Common myeloid progenitor, CD34-positive (primary cell): Measurements from ENCODE around the gene PRRT2.
"Not testable (repeated sequence)": the region's sequence is repeated elsewhere in the genome, so short reads cannot be mapped to it uniquely, and the experiment has no call there.

ENCODE experiments used
- CTCF ChIA-PET: fragments of 350-600 bp; sonication (Branson Sonifier 250); formaldehyde crosslinking; loops from one replicate; lab custom pipeline; 2021; ENCODE audit warnings: antibody characterized with exemption; lab: Charles Lee
- POLR2A ChIA-PET: fragments of 350-600 bp; sonication (Branson Sonifier 250); formaldehyde crosslinking; loops from one replicate; lab custom pipeline; 2021; ENCODE audit warnings: antibody characterized with exemption; lab: Charles Lee
- DNase-seq, 3 donors: peaks; one replicate each; pipeline versions ENCODE4 v3.0.0 to v3.0.0-alpha.2; 2013
- H3K27ac ChIP-seq, 2 experiments: 1 replicate in 1 of 2; 2 replicates in 1 of 2; pipeline ENCODE4 v1.7.0; 2013; ENCODE audit warnings: inconsistent platforms in 2 of 2, low read length in 2 of 2, mild to moderate bottlenecking in 2 of 2, low read depth in 1 of 2, moderate library complexity in 1 of 2; ENCODE audit not compliant: severe bottlenecking in 2 of 2, insufficient read depth in 1 of 2, poor library complexity in 1 of 2
- H3K27me3 ChIP-seq, 5 experiments: replicated peaks in 2 of 5; 1 replicate in 3 of 5; 2 replicates in 2 of 5; pipeline versions ENCODE4 v1.6.1 to v1.7.0; 2013; ENCODE audit warnings: low read length in 4 of 5, mild to moderate bottlenecking in 2 of 5, moderate library complexity in 2 of 5, inconsistent platforms in 1 of 5; ENCODE audit not compliant: insufficient read depth in 5 of 5, control insufficient read depth in 4 of 5
- H3K36me3 ChIP-seq, 4 experiments: 1 replicate in 2 of 4; 2 replicates in 2 of 4; pipeline versions ENCODE4 v1.6.1 to v1.7.0; 2013; ENCODE audit warnings: low read length in 3 of 4, control low read depth in 1 of 4, mild to moderate bottlenecking in 1 of 4; ENCODE audit not compliant: control insufficient read depth in 4 of 4, insufficient read depth in 4 of 4
- H3K4me1 ChIP-seq, 4 experiments: 1 replicate in 3 of 4; 2 replicates in 1 of 4; pipeline versions ENCODE4 v1.6.1 to v1.7.1; 2013; ENCODE audit warnings: low read length in 3 of 4, mild to moderate bottlenecking in 3 of 4, control low read depth in 1 of 4, inconsistent platforms in 1 of 4, moderate library complexity in 1 of 4; ENCODE audit not compliant: control insufficient read depth in 4 of 4, insufficient read depth in 4 of 4; ENCODE audit errors: control extremely low read depth in 1 of 4
- H3K4me3 ChIP-seq, 7 experiments: 1 replicate in 4 of 7; 2 replicates in 3 of 7; pipeline versions ENCODE4 v1.5.1 to v1.7.0; 2013; ENCODE audit warnings: mild to moderate bottlenecking in 7 of 7, low read length in 6 of 7, moderate library complexity in 6 of 7, inconsistent platforms in 2 of 7, low read depth in 2 of 7, control low read depth in 1 of 7; ENCODE audit not compliant: insufficient read depth in 4 of 7, control insufficient read depth in 1 of 7; ENCODE audit errors: extremely low read depth in 1 of 7
- H3K9me3 ChIP-seq, 5 experiments: 1 replicate in 4 of 5; 2 replicates in 1 of 5; pipeline versions ENCODE4 v1.6.1 to v1.7.1; 2013; ENCODE audit warnings: low read length in 4 of 5, mild to moderate bottlenecking in 2 of 5, inconsistent platforms in 1 of 5, low read depth in 1 of 5, moderate library complexity in 1 of 5; ENCODE audit not compliant: control insufficient read depth in 4 of 5, insufficient read depth in 2 of 5; ENCODE audit errors: control extremely low read depth in 1 of 5
- WGBS: methylation state at CpG from one replicate; pipeline ENCODE4 v1.1.5; 2013; ENCODE audit not compliant: insufficient coverage; 5-methylcytosine and 5-hydroxymethylcytosine counted together

Gene PRRT2

GRCh38 chr16:29770250-29770929 is 41.6 kb upstream of the PRRT2 start:
- Histone ChIP-seq H3K4me3 (no peak overlapping the region), H3K27ac (no peak overlapping the region), H3K36me3 (no peaks in the 10 kb centered on the region), H3K9me3 (no peaks in the 10 kb centered on the region), H3K27me3 (no peaks in the 10 kb centered on the region), H3K4me1 (peaks cover 0 to 9% (median 1%) of the 10 kb centered on the region in 4 experiments)
- 67% methylated on average over 6 of the region's 7 CpGs for WGBS
- CTCF ChIA-PET: interaction anchor here (1.3 to 1.9 kb wide), 4 partner anchors 10 to 15 kb away, joined by 3 to 6 read pairs (median 5); no protein-coding TSS in a partner anchor
- POLR2A ChIA-PET: no interaction called here
- no peak for DNase-seq

DNA sequence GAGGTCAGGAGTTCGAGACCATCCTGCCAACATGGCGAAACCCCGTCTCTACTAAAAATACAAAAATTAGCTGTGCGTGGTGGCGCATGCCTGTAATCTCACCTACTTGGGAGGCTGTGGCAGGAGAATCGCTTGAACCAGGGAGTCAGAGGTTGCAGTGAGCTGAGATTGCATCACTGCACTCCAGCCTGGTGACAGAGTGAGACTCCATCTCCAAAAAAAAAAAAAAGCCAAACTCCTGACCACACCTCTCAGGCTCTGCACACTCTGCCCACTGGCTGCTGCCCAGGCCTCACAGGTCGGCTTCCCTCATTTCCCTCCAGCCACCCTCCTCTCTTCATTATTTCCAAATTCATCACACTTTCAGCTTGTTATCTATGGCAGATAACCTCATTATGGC is 39.7 kb upstream of the PRRT2 start:
- H3K9me3 ChIP-seq, H3K27ac ChIP-seq, H3K27me3 ChIP-seq, H3K4me1 ChIP-seq, H3K36me3 ChIP-seq, H3K4me3 ChIP-seq, DNase-seq: not testable (repeated sequence)
- WGBS: 97% methylated on average over 6 of the region's 7 CpGs
- POLR2A ChIA-PET: interaction anchor here (0.6 kb wide), 1 partner anchor 64 kb away, joined by 4 read pairs; no protein-coding TSS in a partner anchor
- CTCF ChIA-PET: interaction anchor here (0.6 to 2.7 kb wide), 3 partner anchors 12 to 43 kb away, joined by 3 to 14 read pairs (median 3); no protein-coding TSS in a partner anchor

DNA sequence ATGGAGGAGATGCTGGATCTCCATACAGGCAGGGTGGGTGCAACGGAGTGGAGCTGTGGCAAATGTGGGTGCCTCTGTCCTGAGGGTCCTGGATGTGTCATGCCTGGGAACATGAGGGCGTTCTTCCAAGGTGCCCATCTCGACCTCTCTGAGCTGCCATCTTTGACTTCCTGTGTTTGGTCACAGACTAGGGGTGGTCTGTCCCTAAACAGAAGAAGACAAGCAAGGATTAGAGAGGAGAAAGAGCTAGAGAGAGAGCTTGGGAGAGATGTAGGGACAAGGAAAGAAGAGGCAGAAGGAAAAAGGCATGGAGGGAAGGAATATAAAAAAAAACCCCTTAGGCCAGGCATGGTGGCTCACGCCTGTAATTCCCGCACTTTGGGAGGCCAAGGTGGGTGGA is 37.3 kb upstream of the PRRT2 start:
- Histone ChIP-seq H3K27ac (no peak overlapping the region), H3K4me3 (no peak overlapping the region), H3K4me1 (peaks cover 0 to 9% (median 1%) of the 10 kb centered on the region in 4 experiments), H3K36me3 (no peaks in the 10 kb centered on the region), H3K9me3 (no peaks in the 10 kb centered on the region), H3K27me3 (no peaks in the 10 kb centered on the region)
- no peak for DNase-seq
- CTCF ChIA-PET: interaction anchor here (0.8 to 1.2 kb wide), 3 partner anchors 9 to 90 kb away, joined by 3 to 5 read pairs (median 3); no protein-coding TSS in a partner anchor
- 100% methylated on average over 1 of the region's 5 CpGs for WGBS
- POLR2A ChIA-PET: no interaction called here

DNA sequence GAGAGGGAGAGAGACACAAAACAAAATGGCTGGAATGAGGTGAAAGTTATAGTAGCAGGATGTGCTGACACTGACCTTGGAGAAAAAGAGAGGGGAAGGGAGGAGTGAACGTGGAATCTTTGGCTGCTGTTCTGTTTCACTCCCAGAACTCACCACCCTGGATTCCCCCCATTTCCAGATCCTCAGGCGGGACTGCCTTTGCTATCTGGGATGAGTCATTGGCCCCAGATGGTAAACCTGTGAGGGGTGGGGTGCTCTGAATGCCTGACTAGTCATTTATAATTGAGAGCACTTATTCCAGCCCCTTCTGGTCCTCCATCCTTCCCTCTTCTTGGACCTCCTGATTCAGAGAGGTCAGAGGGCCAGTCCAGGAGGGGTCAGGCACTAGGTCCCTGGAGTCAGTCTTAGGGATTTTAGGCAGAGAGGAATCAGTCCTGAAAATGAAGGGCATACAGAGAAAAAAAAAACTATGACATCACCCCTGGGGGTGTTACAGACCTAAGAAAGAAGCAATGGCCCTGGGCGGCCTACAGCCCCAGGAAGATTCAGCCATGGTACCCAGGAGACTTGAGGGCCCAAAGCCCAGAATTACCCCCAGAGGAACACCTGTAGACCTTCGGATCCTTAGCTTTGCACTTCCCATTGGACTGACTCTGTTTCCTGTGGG is 36.1 kb upstream of the PRRT2 start:
- ChIA-PET POLR2A (no interaction called here), CTCF (interaction anchor here (1.2 to 1.6 kb wide), 2 partner anchors 9 to 91 kb away, joined by 3 to 6 read pairs; no protein-coding TSS in a partner anchor)
- no peaks in the 10 kb centered on the region for H3K27me3 ChIP-seq
- no peaks in the 10 kb centered on the region for H3K9me3 ChIP-seq
- no peak overlapping the region for H3K4me3 ChIP-seq
- H3K4me1 ChIP-seq: peaks cover 0 to 5% (median 0%) of the 10 kb centered on the region in 4 experiments
- DNase-seq: no peak
- 95% methylated on average over 2 of the region's 4 CpGs for WGBS
- no peak overlapping the region for H3K27ac ChIP-seq
- H3K36me3 ChIP-seq: no peaks in the 10 kb centered on the region

DNA sequence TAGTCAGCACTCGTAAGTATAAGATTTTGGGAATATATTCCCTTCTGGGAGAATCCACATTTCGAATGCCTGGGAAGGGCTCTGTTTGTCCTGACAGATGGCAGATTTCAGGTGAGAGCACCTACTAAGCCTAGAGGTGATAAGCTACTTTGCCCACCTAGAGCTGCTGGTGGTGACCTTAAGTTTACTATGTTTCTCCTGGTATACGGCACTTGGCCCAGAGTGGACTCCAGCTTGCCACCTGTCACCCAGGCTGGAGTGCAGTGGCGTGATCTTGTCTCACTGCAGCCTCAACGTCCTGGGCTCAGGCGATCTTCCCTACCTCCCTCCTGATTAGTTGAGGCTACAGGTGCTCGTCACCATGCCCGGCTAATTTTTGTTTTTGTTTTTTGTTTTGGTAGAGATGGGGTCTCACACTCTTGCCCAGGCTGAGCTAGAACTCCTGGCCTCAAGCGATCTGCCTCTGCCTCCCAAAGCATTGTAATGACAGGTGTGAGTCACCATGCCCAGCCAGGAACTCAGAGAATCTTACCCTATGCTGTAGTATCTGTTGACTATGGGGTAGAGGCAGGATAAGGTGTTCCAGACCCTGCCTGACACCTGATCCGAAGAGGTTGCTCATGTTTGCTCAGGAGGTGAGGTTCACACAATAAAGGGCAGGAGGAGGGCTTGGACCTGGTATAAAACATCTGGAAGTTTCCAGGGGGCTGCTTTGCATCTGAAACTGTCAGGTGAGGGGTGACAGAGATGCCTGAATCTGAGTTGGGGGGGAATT is 34.2 kb upstream of the PRRT2 start, which contains the start of gene ZG16:
TSS of gene ZG16 (plus strand) at position 681 of the 775 bp plus-strand sequence. CDS start 1,011 bp downstream, outside the sequence.
- ChIA-PET POLR2A (interaction anchor here (0.5 to 1.0 kb wide), 3 partner anchors 13 to 21 kb away, joined by 4 read pairs; partner anchors contain the start of gene KIF22), CTCF (interaction anchor here (1.0 to 1.2 kb wide), 4 partner anchors 10 to 45 kb away, joined by 3 to 4 read pairs (median 3); no protein-coding TSS in a partner anchor)
- Histone ChIP-seq H3K27ac (no peak within 1 kb of the TSS), H3K36me3 (no peaks in the 10 kb centered on the region), H3K27me3 (no peaks in the 10 kb centered on the region), H3K4me3 (no peak within 1 kb of the TSS), H3K9me3 (no peaks in the 10 kb centered on the region), H3K4me1 (peaks cover 0 to 7% (median 0%) of the 10 kb centered on the region in 4 experiments)
- no peak for DNase-seq
- WGBS: 98% methylated on average over 6 of the region's 10 CpGs

GRCh38 chr16:29779474-29779873 is 32.5 kb upstream of the PRRT2 start:
- Histone ChIP-seq H3K4me3 (no peak overlapping the region), H3K27ac (no peak overlapping the region), H3K36me3 (no peaks in the 10 kb centered on the region), H3K4me1 (peaks cover 0 to 2% (median 0%) of the 10 kb centered on the region in 4 experiments), H3K27me3 (no peaks in the 10 kb centered on the region), H3K9me3 (no peaks in the 10 kb centered on the region)
- no peak for DNase-seq
- CTCF ChIA-PET: interaction anchor here (0.8 to 1.2 kb wide), 4 partner anchors 10 to 46 kb away, joined by 3 read pairs; no protein-coding TSS in a partner anchor
- WGBS: 98% methylated on average over 9 of the region's 10 CpGs
- POLR2A ChIA-PET: no interaction called here
